Loucy (cell line): Measurements from ENCODE around the gene CYP27B1.
"Not testable (repeated sequence)": the region's sequence is repeated elsewhere in the genome, so short reads cannot be mapped to it uniquely, and the experiment has no call there.

Source experiments
- H2AFZ ChIP-seq: fragments of 200-600 bp; sonication (generic); 2 replicates; pipeline ENCODE4 v1.6.0; 2016; ENCODE audit warnings: antibody characterized with exemption, mild to moderate bottlenecking, low read length, moderate library complexity
- H3F3A ChIP-seq: fragments of 200-600 bp; 2 replicates; pipeline ENCODE4 v1.6.0; 2016; ENCODE audit warnings: antibody characterized with exemption, low read depth, mild to moderate bottlenecking
- H3K27me3 ChIP-seq: fragments of 200-600 bp; sonication (generic); 2 replicates; pipeline ENCODE4 v1.6.1; 2014; ENCODE audit warnings: low read length, mild to moderate bottlenecking; ENCODE audit not compliant: insufficient read depth, poor library complexity, severe bottlenecking
- H3K36me3 ChIP-seq: fragments of 200-600 bp; sonication (generic); 2 replicates; pipeline ENCODE4 v1.6.1; 2016; ENCODE audit warnings: low read length; ENCODE audit not compliant: insufficient read depth
- H3K4me1 ChIP-seq: fragments of 200-600 bp; sonication (generic); 2 replicates; pipeline ENCODE4 v1.5.1; 2014; ENCODE audit warnings: low read length, mild to moderate bottlenecking; ENCODE audit not compliant: insufficient read depth, poor library complexity, severe bottlenecking
- H3K4me2 ChIP-seq: fragments of 200-600 bp; sonication (generic); 2 replicates; pipeline ENCODE4 v1.6.0; 2014; ENCODE audit warnings: antibody characterized with exemption, low read length, low read depth, mild to moderate bottlenecking; ENCODE audit not compliant: poor library complexity, severe bottlenecking
- H3K4me3 ChIP-seq: fragments of 200-600 bp; sonication (generic); 2 replicates; pipeline ENCODE4 v1.5.1; 2014; ENCODE audit warnings: low read length, mild to moderate bottlenecking, mixed read lengths; ENCODE audit not compliant: poor library complexity, severe bottlenecking
- H3K79me2 ChIP-seq: fragments of 200-600 bp; sonication (generic); 2 replicates; pipeline ENCODE4 v1.6.1; 2014; ENCODE audit warnings: low read length; ENCODE audit not compliant: insufficient read depth
- H3K9ac ChIP-seq: fragments of 200-600 bp; sonication (generic); 2 replicates; pipeline ENCODE4 v1.6.0; 2014; ENCODE audit warnings: mild to moderate bottlenecking, low read depth, low read length, moderate library complexity; ENCODE audit not compliant: poor library complexity, severe bottlenecking
- H3K9me2 ChIP-seq: fragments of 200-600 bp; sonication (generic); replicated peaks from 2 replicates; pipeline ENCODE4 v1.6.1; 2016; ENCODE audit warnings: low read depth, low read length, mixed read lengths
- H3K9me3 ChIP-seq: fragments of 200-600 bp; sonication (generic); 2 replicates; pipeline ENCODE4 v1.6.1; 2014; ENCODE audit warnings: mild to moderate bottlenecking, antibody characterized with exemption, low read length, low read depth; ENCODE audit not compliant: insufficient read depth
- H4K20me1 ChIP-seq: fragments of 200-600 bp; sonication (generic); 2 replicates; pipeline ENCODE4 v1.6.0; 2014; ENCODE audit warnings: antibody characterized with exemption, low read length, mild to moderate bottlenecking; ENCODE audit not compliant: insufficient read depth, poor library complexity, severe bottlenecking
- EZH2phosphoT487 ChIP-seq: fragments of 200-600 bp; IDR thresholded peaks from 2 replicates; pipeline ENCODE4 v1.6.1; 2018; ENCODE audit warnings: antibody characterized with exemption, mild to moderate bottlenecking, moderate library complexity, borderline replicate concordance
- TF ChIP-seq, protein P1 (sequence below): fragments of 200-600 bp; sonication (generic); conservative IDR thresholded peaks from 2 replicates; pipeline ENCODE4 v1.5.1; 2014; ENCODE audit warnings: mild to moderate bottlenecking, antibody characterized with exemption, low read length

The CYP27B1 gene

GRCh38 chr12:57775044-57775443 lies 8.2 kb upstream of the CYP27B1 start:
- no peaks in the 10 kb centered on the region for H3K27me3 ChIP-seq
- no peaks in the 10 kb centered on the region for H3K36me3 ChIP-seq
- H3K9me3 ChIP-seq, result no peaks in the 10 kb centered on the region
- no peak overlapping the region for H3K4me2 ChIP-seq
- H3K4me3 ChIP-seq, result no peak overlapping the region
- H3K9me2 ChIP-seq, result no peaks in the 10 kb centered on the region
- TF ChIP-seq, protein P1, sequence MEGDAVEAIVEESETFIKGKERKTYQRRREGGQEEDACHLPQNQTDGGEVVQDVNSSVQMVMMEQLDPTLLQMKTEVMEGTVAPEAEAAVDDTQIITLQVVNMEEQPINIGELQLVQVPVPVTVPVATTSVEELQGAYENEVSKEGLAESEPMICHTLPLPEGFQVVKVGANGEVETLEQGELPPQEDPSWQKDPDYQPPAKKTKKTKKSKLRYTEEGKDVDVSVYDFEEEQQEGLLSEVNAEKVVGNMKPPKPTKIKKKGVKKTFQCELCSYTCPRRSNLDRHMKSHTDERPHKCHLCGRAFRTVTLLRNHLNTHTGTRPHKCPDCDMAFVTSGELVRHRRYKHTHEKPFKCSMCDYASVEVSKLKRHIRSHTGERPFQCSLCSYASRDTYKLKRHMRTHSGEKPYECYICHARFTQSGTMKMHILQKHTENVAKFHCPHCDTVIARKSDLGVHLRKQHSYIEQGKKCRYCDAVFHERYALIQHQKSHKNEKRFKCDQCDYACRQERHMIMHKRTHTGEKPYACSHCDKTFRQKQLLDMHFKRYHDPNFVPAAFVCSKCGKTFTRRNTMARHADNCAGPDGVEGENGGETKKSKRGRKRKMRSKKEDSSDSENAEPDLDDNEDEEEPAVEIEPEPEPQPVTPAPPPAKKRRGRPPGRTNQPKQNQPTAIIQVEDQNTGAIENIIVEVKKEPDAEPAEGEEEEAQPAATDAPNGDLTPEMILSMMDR, result no peak
- no peak for TF ChIP-seq EZH2phosphoT487
- peaks cover 11% of the 10 kb centered on the region for H3K4me1 ChIP-seq
- H2AFZ ChIP-seq, result no peak overlapping the region
- peaks cover 17% of the 10 kb centered on the region for H3K79me2 ChIP-seq
- no peaks in the 10 kb centered on the region for H3F3A ChIP-seq
- no peaks in the 10 kb centered on the region for H4K20me1 ChIP-seq
- H3K9ac ChIP-seq, result no peak overlapping the region

DNA sequence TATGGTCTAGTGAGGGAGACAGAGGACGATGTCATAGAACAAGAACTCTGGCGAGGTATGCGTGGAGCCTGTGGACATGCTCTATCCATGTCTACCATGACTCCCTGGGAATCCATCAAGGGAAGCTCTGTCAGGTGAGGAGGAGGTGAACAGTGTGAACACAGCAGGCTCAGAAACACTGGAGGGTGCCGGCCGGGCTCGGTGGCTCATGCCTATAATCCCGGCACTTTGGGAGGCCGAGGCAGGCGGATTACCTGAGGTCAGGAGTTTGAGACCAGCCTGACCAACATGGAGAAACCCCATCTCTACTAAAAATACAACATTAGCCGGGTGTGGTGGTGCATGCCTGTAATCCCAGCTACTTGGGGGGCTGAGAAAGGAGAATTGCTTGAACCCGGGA lies 7.8 kb upstream of the CYP27B1 start:
- not testable (repeated sequence) for H3K9ac ChIP-seq, H3K36me3 ChIP-seq, H3K4me2 ChIP-seq, H3K4me3 ChIP-seq, H3K9me2 ChIP-seq, H4K20me1 ChIP-seq, H3F3A ChIP-seq, H2AFZ ChIP-seq, H3K9me3 ChIP-seq, H3K27me3 ChIP-seq
- H3K79me2 ChIP-seq, result peaks cover 17% of the 10 kb centered on the region
- peaks cover 11% of the 10 kb centered on the region for H3K4me1 ChIP-seq

DNA sequence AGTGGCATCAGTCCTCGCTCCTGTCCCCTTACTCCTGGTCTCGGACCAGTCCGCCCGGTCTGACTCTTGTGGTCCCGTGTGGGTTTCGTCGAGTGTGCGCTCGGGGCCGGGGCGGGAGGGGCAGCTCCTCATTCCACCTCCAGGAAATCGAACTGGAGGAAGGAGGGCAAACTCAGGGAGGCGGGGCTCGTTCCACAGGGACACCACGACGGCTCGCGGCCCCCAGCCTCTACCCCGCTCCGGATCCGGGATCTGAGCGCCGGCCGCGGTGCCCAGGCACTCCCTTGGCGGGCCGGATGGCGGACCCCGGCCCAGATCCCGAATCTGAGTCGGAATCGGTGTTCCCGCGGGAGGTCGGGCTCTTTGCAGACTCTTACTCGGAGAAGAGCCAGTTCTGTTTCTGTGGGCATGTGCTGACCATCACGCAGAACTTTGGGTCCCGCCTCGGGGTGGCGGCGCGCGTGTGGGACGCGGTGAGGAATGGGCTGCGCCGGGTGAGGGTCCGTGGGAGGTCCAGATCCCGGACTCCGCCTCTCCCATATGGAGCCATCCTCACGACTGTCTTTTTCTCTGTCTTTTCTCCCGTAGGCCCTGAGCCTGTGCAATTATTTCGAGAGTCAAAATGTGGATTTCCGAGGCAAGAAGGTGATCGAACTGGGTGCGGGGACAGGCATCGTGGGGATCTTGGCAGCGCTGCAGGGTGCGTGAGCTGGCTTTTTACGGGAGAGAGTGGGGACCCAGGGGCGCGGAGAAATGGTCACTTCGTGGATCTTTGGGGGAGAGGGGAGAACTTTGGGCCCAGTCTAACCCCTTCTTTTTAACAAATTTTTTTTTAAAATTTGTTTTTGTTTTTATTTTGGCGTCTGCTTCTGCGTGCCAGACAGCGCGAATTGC lies 5.8 kb upstream of the CYP27B1 start, which contains the start of gene EEF1AKMT3:
Gene EEF1AKMT3 (plus strand): TSS at position 186 of the 894 bp plus-strand sequence. CDS start 111 bp downstream, at position 297.
- Histone ChIP-seq H3K9me2 (no peaks in the 10 kb centered on the region), H3K4me1 (peaks cover 11% of the 10 kb centered on the region), H3K79me2 (peaks cover 17% of the 10 kb centered on the region), H3K4me3 (peak within 1 kb of the TSS; percentile 80), H3K4me2 (peak within 1 kb of the TSS; percentile 95), H2AFZ (peak within 1 kb of the TSS; percentile 80), H3K9me3 (no peaks in the 10 kb centered on the region), H3K9ac (peak within 1 kb of the TSS; percentile 95), H3K27me3 (no peaks in the 10 kb centered on the region), H3K36me3 (no peaks in the 10 kb centered on the region), H4K20me1 (no peaks in the 10 kb centered on the region), H3F3A (no peaks in the 10 kb centered on the region)
- TF ChIP-seq, protein P1, result no peak
- TF ChIP-seq EZH2phosphoT487, result no peak
